Frontal cortex (tissue), 4 donors: ENCODE measurements around the gene SIK2. TPM values are rescaled to one million over a fixed set of nuclear protein-coding genes. Genes with fewer than 3 reads are reported as not detected.
"Not testable (repeated sequence)": the region's sequence is repeated elsewhere in the genome, so short reads cannot be mapped to it uniquely, and the experiment has no call there.

Source experiments
- DNase-seq, 2 donors: peaks; one replicate each; pipeline ENCODE4 v3.0.0; 2012; ENCODE audit warnings: low spot score in 2 of 2
- FAIRE-seq: peaks from 2 replicates; lab custom pipeline; 2012; peaks lifted over from hg19 to GRCh38; lab: Jason Lieb, UNC
- total RNA-seq: library from RNA; depleted of rRNA; stranded (reverse); fragments of >200 nt; gene quantifications from one replicate; pipeline ENCODE4 v1.2.3, GENCODE V29; 2014
- donor health status: control.
- donor health status: control.
- donor health status: control.

Gene SIK2
- total RNA-seq, 1 donor from 2014 or later = 13.9 TPM

GRCh38 chr11:111645657-111646316 is 43.5 kb downstream of the SIK2 start:
- FAIRE-seq (no peak), DNase-seq (no peak)

- DNase-seq, FAIRE-seq: not testable (repeated sequence)
Measured at GRCh38 chr11:111651336-111651735, 49.1 kb downstream of the SIK2 start.

GRCh38 chr11:111652184-111652583 is 49.9 kb downstream of the SIK2 start:
- DNase-seq = no peak
- no peak for FAIRE-seq

GRCh38 chr11:111654601-111655000 is 52.4 kb downstream of the SIK2 start:
- FAIRE-seq = no peak
- no peak for DNase-seq

GRCh38 chr11:111655924-111656323 is 53.7 kb downstream of the SIK2 start:
- FAIRE-seq (no peak), DNase-seq (no peak)

GRCh38 chr11:111657905-111658304 is 55.7 kb downstream of the SIK2 start:
- not testable (repeated sequence) for DNase-seq, FAIRE-seq

- FAIRE-seq, DNase-seq: not testable (repeated sequence)
Measured at GRCh38 chr11:111658493-111658892, 56.2 kb downstream of the SIK2 start.

- FAIRE-seq = no peak
Measured at GRCh38 chr11:111659201-111660115, 57.2 kb downstream of the SIK2 start.

GRCh38 chr11:111660822-111661221 is 58.6 kb downstream of the SIK2 start:
- FAIRE-seq = no peak

More at GRCh38 chr11:111659201-111660115, 57.2 kb downstream of the SIK2 start:
- DNase-seq = no peak

GRCh38 chr11:111663820-111664219 is 61.6 kb downstream of the SIK2 start:
- FAIRE-seq = no peak
- DNase-seq = no peak

More at GRCh38 chr11:111660822-111661221, 58.6 kb downstream of the SIK2 start:
- DNase-seq = no peak

- FAIRE-seq (no peak), DNase-seq (no peak)
Measured at GRCh38 chr11:111665777-111666176, 63.5 kb downstream of the SIK2 start.

GRCh38 chr11:111668980-111669379 is 66.7 kb downstream of the SIK2 start:
- DNase-seq (no peak), FAIRE-seq (no peak)

- no peak for DNase-seq
- no peak for FAIRE-seq
Measured at GRCh38 chr11:111671383-111671782, 69.1 kb downstream of the SIK2 start.

GRCh38 chr11:111672949-111673348 is 70.7 kb downstream of the SIK2 start:
- FAIRE-seq (no peak), DNase-seq (no peak)

- FAIRE-seq (no peak), DNase-seq (no peak)
Measured at GRCh38 chr11:111674941-111675340, 72.7 kb downstream of the SIK2 start.

GRCh38 chr11:111675891-111676290 is 73.6 kb downstream of the SIK2 start:
- DNase-seq (no peak), FAIRE-seq (no peak)

- DNase-seq = no peak
- no peak for FAIRE-seq
Measured at GRCh38 chr11:111676878-111677585, 74.8 kb downstream of the SIK2 start.

- no peak for DNase-seq
- no peak for FAIRE-seq
Measured at GRCh38 chr11:111680486-111681175, 78.4 kb downstream of the SIK2 start.

GRCh38 chr11:111683806-111684205 is 81.6 kb downstream of the SIK2 start:
- DNase-seq (no peak), FAIRE-seq (no peak)

- no peak for FAIRE-seq
- no peak for DNase-seq
Measured at GRCh38 chr11:111684251-111684650, 82.0 kb downstream of the SIK2 start.
